OCI-LY3 (cell line): Measurements from ENCODE around the gene CMTR1.
"Not testable (repeated sequence)": the region's sequence is repeated elsewhere in the genome, so short reads cannot be mapped to it uniquely, and the experiment has no call there.

Source experiments
- H2AFZ ChIP-seq: fragments of 200-600, 300-600 bp; shearing (Covaris generic); 2 replicates; pipeline ENCODE4 v1.6.0; 2014; ENCODE audit warnings: antibody characterized with exemption, low read depth, low read length
- H3K27ac ChIP-seq: fragments of 200-600, 300-600 bp; sonication (generic); 2 replicates; pipeline ENCODE4 v1.5.1; 2014; ENCODE audit warnings: mild to moderate bottlenecking, low read length, moderate library complexity, mixed read lengths
- H3K27me3 ChIP-seq: fragments of 200-600, 300-600 bp; sonication (generic); 2 replicates; pipeline ENCODE4 v1.6.1; 2014; ENCODE audit warnings: low read depth, low read length, mixed read lengths
- H3K36me3 ChIP-seq: fragments of 200-600, 300-600 bp; sonication (generic); replicated peaks from 2 replicates; pipeline ENCODE3; 2014; ENCODE audit warnings: low read depth, low read length, mixed read lengths
- H3K4me1 ChIP-seq: fragments of 300-600, 200-600 bp; sonication (generic); 2 replicates; pipeline ENCODE4 v1.6.1; 2014; ENCODE audit warnings: low read length, mixed read lengths
- H3K4me2 ChIP-seq: fragments of 200-600, 300-600 bp; sonication (generic); 2 replicates; pipeline ENCODE4 v1.6.1; 2014; ENCODE audit warnings: low read length, mixed read lengths
- H3K4me3 ChIP-seq: fragments of 300-600, 200-600 bp; sonication (generic); 2 replicates; pipeline ENCODE4 v1.5.1; 2014; ENCODE audit warnings: antibody characterized with exemption, mild to moderate bottlenecking, low read length, moderate library complexity
- H3K79me2 ChIP-seq: fragments of 300-600, 200-600 bp; shearing (Covaris generic); 2 replicates; pipeline ENCODE4 v1.6.1; 2014; ENCODE audit warnings: mild to moderate bottlenecking, low read length, mixed read lengths
- H3K9ac ChIP-seq: fragments of 300-600, 200-600 bp; shearing (Covaris generic); 2 replicates; pipeline ENCODE4 v1.6.0; 2014; ENCODE audit warnings: mild to moderate bottlenecking, low read length, moderate library complexity
- H3K9me3 ChIP-seq: fragments of 200-600, 300-600 bp; shearing (Covaris generic); 2 replicates; pipeline ENCODE4 v1.6.1; 2014; ENCODE audit warnings: low read length, mixed read lengths; ENCODE audit not compliant: insufficient read depth
- H4K20me1 ChIP-seq: fragments of 200-600, 300-600 bp; sonication (generic); 2 replicates; pipeline ENCODE4 v1.6.1; 2016; ENCODE audit warnings: low read length, mixed read lengths; ENCODE audit not compliant: insufficient read depth
- CTCF ChIP-seq: fragments of 200-600, 300-600 bp; sonication (generic); IDR thresholded peaks from 2 replicates; pipeline ENCODE4 v1.5.1; 2014; ENCODE audit warnings: antibody characterized with exemption, low read length, low read depth
- EZH2phosphoT487 ChIP-seq: fragments of 200-600 bp; shearing (Covaris generic); IDR thresholded peaks from 2 replicates; pipeline ENCODE4 v1.6.1; 2018; ENCODE audit warnings: antibody characterized with exemption, mixed run types, low read depth

CMTR1 gene

GRCh38 chr6:37442416-37443215 lies 9.6 kb downstream of the CMTR1 start:
- Histone ChIP-seq H3K36me3 (peaks cover 61% of the 10 kb centered on the region), H4K20me1 (no peaks in the 10 kb centered on the region), H3K79me2 (peaks cover 16% of the 10 kb centered on the region; the same call in 1 of the 2 replicates), H3K27me3 (no peaks in the 10 kb centered on the region), H3K4me1 (peaks cover 8% of the 10 kb centered on the region), H2AFZ (no peak overlapping the region), H3K9me3 (no peaks in the 10 kb centered on the region), H3K27ac (no peak overlapping the region), H3K4me3 (peak overlapping the region; percentile 9; the same call in 1 of the 2 replicates), H3K9ac (no peak overlapping the region), H3K4me2 (peak overlapping the region; percentile 37)
- no peak for TF ChIP-seq CTCF
- no peak for TF ChIP-seq EZH2phosphoT487

GRCh38 chr6:37443216-37443542 lies 10.2 kb downstream of the CMTR1 start:
- Histone ChIP-seq H3K36me3 (peaks cover 58% of the 10 kb centered on the region), H3K4me2 (peak overlapping the region; percentile 37), H3K4me3 (peak overlapping the region; percentile 9; the same call in 1 of the 2 replicates), H3K79me2 (peaks cover 16% of the 10 kb centered on the region; the same call in 1 of the 2 replicates)
- not testable (repeated sequence) for H3K4me1 ChIP-seq, H3K9ac ChIP-seq, H3K9me3 ChIP-seq, H2AFZ ChIP-seq, H4K20me1 ChIP-seq, H3K27me3 ChIP-seq, H3K27ac ChIP-seq

- H3K4me2 ChIP-seq = no peak overlapping the region
- no peaks in the 10 kb centered on the region for H3K79me2 ChIP-seq
- no peaks in the 10 kb centered on the region for H3K27me3 ChIP-seq
- no peaks in the 10 kb centered on the region for H3K9me3 ChIP-seq
- H3K27ac ChIP-seq = no peak overlapping the region
- no peak overlapping the region for H3K9ac ChIP-seq
- peaks cover 56% of the 10 kb centered on the region for H3K36me3 ChIP-seq
- H4K20me1 ChIP-seq = no peaks in the 10 kb centered on the region
- H2AFZ ChIP-seq = no peak overlapping the region
- H3K4me3 ChIP-seq = no peak overlapping the region
- TF ChIP-seq CTCF (no peak), EZH2phosphoT487 (no peak)
- H3K4me1 ChIP-seq = no peaks in the 10 kb centered on the region
Observed at GRCh38 chr6:37449984-37450383, 17.0 kb downstream of the CMTR1 start.

- Histone ChIP-seq H3K79me2 (no peaks in the 10 kb centered on the region), H2AFZ (no peak overlapping the region), H3K27ac (no peak overlapping the region), H4K20me1 (no peaks in the 10 kb centered on the region), H3K4me3 (no peak overlapping the region), H3K27me3 (no peaks in the 10 kb centered on the region), H3K9ac (no peak overlapping the region), H3K4me2 (no peak overlapping the region), H3K36me3 (peaks cover 53% of the 10 kb centered on the region), H3K4me1 (no peaks in the 10 kb centered on the region), H3K9me3 (no peaks in the 10 kb centered on the region)
- no peak for TF ChIP-seq EZH2phosphoT487
- TF ChIP-seq CTCF = no peak
Observed at GRCh38 chr6:37451441-37452193, 18.6 kb downstream of the CMTR1 start.
